Upper lobe of right lung (tissue), 1 donor: ENCODE results near the gene FYN. TPM values are rescaled to one million over a fixed set of nuclear protein-coding genes. Genes with fewer than 3 reads are reported as not detected.
A peak's percentile ranks its signal among the peaks of the same experiment; 100 is the strongest.

Experiments
- ATAC-seq: fragments of 200-7000 bp; cut with Tn5 transposase; one replicate; pipeline ENCODE4 v1.9.1; 2020; ENCODE audit warnings: mild to moderate bottlenecking, moderate library complexity
- DNase-seq: peaks from one replicate; pipeline ENCODE4 v3.0.0-alpha.2; 2020
- H3K27ac ChIP-seq: fragments of 200-600 bp; one replicate; pipeline ENCODE4 v1.8.0; 2022
- H3K27me3 ChIP-seq: fragments of 200-600 bp; one replicate; pipeline ENCODE4 v1.8.0; 2022; ENCODE audit warnings: mild to moderate bottlenecking
- H3K36me3 ChIP-seq: fragments of 200-600 bp; one replicate; pipeline ENCODE4 v1.8.0; 2022
- H3K4me1 ChIP-seq: fragments of 200-600 bp; one replicate; pipeline ENCODE4 v1.8.0; 2022
- H3K4me3 ChIP-seq: fragments of 200-600 bp; one replicate; pipeline ENCODE4 v1.8.0; 2022; ENCODE audit warnings: mild to moderate bottlenecking
- H3K9me3 ChIP-seq: fragments of 200-600 bp; one replicate; pipeline ENCODE4 v1.8.0; 2022
- CTCF ChIP-seq: fragments of 200-600 bp; IDR thresholded peaks from one replicate; pipeline ENCODE4 v1.8.0; 2022; ENCODE audit warnings: antibody characterized with exemption
- intact Hi-C: fragments of 100-400 bp; cut with DNase I; formaldehyde crosslinking; loops from one replicate; pipeline ENCODE4 v1.11.0; 2022
- total RNA-seq: library from RNA; stranded (reverse); fragmentation: NEBNext Ultra II Directional; extraction: Animal tissue kit (Norgen Biotek cat#: 25700); gene quantifications from one replicate; pipeline ENCODE4 v1.2.1, GENCODE V29; 2021
- donor health status: DM: no; HTN: yes; CAD: no; lungs with severe emphysema.

FYN gene
- total RNA-seq, 1 donor from 2014 or later, result 115 TPM

GRCh38 chr6:111870742-111871064 lies 2.5 kb downstream of the FYN start:
- no peaks in the 10 kb centered on the region for H3K36me3 ChIP-seq
- peak overlapping the region; percentile 63 for H3K4me3 ChIP-seq

GRCh38 chr6:111870051-111870741 lies 3.1 kb downstream of the FYN start:
- intact Hi-C loops, result no loop called here
- Histone ChIP-seq H3K27me3 (no peaks in the 10 kb centered on the region), H3K27ac (no peak overlapping the region), H3K4me3 (peak overlapping the region; percentile 63), H3K4me1 (peaks cover 19% of the 10 kb centered on the region), H3K9me3 (no peaks in the 10 kb centered on the region), H3K36me3 (no peaks in the 10 kb centered on the region)
- DNase-seq, result no peak
- no peak for ATAC-seq
- no peak for TF ChIP-seq CTCF

More at GRCh38 chr6:111870742-111871064, 2.5 kb downstream of the FYN start:
- ATAC-seq (no peak), DNase-seq (no peak)
- intact Hi-C loops, result no loop called here
- no peaks in the 10 kb centered on the region for H3K27me3 ChIP-seq
- no peaks in the 10 kb centered on the region for H3K9me3 ChIP-seq
- TF ChIP-seq CTCF, result no peak
- H3K4me1 ChIP-seq, result peaks cover 19% of the 10 kb centered on the region
- H3K27ac ChIP-seq, result no peak overlapping the region

DNA sequence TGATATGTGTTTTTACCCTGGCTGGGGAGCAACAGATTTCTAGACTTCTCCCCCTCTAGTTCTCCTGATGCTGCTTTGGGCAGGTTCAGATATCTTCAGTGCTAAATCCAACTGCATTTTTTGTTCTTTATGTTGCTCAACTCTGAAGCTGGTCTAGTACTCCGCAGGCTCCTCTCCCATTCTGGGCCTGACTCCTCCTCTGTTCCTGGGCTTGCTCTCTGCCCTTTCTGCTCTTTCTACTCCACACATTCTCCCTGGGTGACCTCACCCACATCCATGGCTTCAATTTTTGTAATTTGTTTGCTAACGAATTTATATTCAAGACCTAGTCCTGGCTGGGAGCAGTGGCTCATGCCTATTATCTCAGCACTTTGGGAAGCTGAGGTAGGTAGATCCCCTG lies 6.4 kb downstream of the FYN start:
- Histone ChIP-seq H3K36me3 (no peaks in the 10 kb centered on the region), H3K4me1 (peaks cover 12% of the 10 kb centered on the region), H3K4me3 (no peak overlapping the region), H3K9me3 (no peaks in the 10 kb centered on the region), H3K27me3 (no peaks in the 10 kb centered on the region), H3K27ac (no peak overlapping the region)
- DNase-seq, result no peak
- intact Hi-C loops, result no loop called here
- no peak for TF ChIP-seq CTCF
- no peak for ATAC-seq

DNA sequence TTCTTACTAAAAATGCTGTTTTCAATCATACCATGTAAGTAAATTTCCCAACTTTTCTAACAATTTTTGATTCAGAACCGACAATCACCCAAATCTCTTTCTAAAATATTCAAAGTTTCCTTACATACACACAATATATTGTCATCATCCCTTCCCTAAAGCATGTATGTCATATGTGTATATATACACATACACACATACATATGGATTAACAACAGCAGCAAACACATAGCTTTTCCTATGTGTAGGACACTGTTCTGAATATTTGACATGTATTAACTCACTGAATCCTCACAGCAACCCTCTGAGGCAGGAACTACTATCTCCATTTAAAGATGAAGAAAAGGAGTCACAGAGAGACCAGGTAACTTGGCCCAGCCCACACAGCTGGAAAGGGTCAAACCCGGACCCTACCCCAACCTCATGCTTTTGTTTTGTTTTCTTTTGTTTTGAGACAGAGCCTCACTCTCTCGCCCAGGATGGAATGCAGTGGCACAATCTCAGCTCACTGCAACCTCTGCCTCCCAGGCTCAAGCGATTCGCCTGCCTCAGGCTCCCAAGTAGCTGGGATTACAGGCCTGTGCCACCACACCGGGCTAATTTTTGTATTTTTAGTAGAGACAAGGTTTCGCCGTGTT lies 7.2 kb downstream of the FYN start:
- TF ChIP-seq CTCF, result no peak
- Histone ChIP-seq H3K27ac (no peak overlapping the region), H3K4me3 (no peak overlapping the region), H3K36me3 (no peaks in the 10 kb centered on the region), H3K9me3 (no peaks in the 10 kb centered on the region), H3K27me3 (no peaks in the 10 kb centered on the region), H3K4me1 (peaks cover 18% of the 10 kb centered on the region)
- DNase-seq (no peak), ATAC-seq (no peak)
- intact Hi-C loops, result no loop called here

DNA sequence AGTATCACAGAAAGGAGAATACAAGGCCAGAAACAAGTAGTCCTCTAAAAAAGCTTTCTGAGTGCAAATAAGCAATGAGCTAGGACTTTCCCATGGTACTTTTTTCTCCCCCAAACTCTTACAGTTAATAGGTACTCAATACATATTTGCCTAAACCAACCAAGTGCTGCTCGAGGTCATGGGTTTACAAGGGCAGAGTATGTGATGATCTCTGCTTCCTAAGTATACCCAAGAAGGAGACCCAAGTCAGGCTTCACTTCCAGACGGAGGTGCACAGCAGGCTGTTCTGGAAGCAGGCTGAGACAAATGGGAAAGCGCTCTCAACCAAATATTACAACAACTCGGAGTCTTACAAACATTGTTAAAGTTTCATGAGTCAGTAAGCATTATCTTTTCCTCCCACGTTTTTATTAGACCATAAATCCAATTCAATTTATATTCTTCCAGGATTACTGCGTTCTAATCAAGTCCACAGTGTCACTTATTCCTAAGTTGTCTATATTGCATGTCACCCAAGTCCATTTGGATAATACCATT lies 8.1 kb downstream of the FYN start:
- DNase-seq (no peak), ATAC-seq (no peak)
- intact Hi-C loops, result no loop called here

More for the DNA sequence above, 8.1 kb downstream of the FYN start:
- Histone ChIP-seq H3K9me3 (no peaks in the 10 kb centered on the region), H3K27ac (no peak overlapping the region), H3K36me3 (no peaks in the 10 kb centered on the region), H3K4me3 (no peak overlapping the region), H3K27me3 (no peaks in the 10 kb centered on the region), H3K4me1 (peaks cover 21% of the 10 kb centered on the region)
- TF ChIP-seq CTCF, result no peak
